ENCODE measurements around the gene GOLGB1.

DNA sequence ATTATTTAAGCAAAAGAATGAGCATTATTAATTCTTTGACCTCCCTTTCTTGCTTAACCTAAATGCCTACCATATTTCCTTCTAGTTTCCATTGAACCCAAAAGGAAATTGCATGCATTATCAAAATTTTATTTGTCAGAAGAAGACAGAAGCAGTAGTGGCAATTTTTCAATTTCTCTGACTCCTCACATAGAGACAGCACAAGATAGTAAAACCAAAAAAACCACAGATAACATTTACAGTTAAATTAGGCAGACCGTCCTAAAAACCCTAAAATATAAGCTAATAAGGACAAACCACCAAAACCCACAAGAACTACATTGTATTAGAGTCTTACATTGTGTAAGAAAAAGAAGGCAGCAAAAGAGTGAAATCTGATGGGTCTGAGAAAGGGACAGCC is 27.1 kb downstream of the GOLGB1 start:
- TF ChIP-seq EP300 (conservative IDR thresholded peaks at IDR 0.05; ENCODE audit: poor library complexity, severe bottlenecking) = no peak
- TF ChIP-seq TAF1 (IDR thresholded peaks at IDR 0.05; ENCODE audit: low read depth) = no peak
- TF ChIP-seq, protein P1, sequence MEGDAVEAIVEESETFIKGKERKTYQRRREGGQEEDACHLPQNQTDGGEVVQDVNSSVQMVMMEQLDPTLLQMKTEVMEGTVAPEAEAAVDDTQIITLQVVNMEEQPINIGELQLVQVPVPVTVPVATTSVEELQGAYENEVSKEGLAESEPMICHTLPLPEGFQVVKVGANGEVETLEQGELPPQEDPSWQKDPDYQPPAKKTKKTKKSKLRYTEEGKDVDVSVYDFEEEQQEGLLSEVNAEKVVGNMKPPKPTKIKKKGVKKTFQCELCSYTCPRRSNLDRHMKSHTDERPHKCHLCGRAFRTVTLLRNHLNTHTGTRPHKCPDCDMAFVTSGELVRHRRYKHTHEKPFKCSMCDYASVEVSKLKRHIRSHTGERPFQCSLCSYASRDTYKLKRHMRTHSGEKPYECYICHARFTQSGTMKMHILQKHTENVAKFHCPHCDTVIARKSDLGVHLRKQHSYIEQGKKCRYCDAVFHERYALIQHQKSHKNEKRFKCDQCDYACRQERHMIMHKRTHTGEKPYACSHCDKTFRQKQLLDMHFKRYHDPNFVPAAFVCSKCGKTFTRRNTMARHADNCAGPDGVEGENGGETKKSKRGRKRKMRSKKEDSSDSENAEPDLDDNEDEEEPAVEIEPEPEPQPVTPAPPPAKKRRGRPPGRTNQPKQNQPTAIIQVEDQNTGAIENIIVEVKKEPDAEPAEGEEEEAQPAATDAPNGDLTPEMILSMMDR (IDR thresholded peaks at IDR 0.05; ENCODE audit: poor library complexity, severe bottlenecking) = no peak
